Calu3 (cell line): ENCODE measurements around the gene ZFAND6. TPM values are rescaled to one million over a fixed set of nuclear protein-coding genes. Genes with fewer than 3 reads are reported as not detected.
"Not testable (repeated sequence)": the region's sequence is repeated elsewhere in the genome, so short reads cannot be mapped to it uniquely, and the experiment has no call there.

Source experiments
- BruUV-seq: library from RNA; stranded (reverse); fragments of 400-500 nt; replicated peaks from 2 replicates; lab custom pipeline; 2021; lab: Mats Ljungman, UMichigan
- CTCF ChIA-PET: fragments of 300-600 bp; sonication (Branson Sonifier 250); formaldehyde crosslinking; loops from one replicate; lab custom pipeline; 2022; ENCODE audit warnings: antibody characterized with exemption; lab: Charles Lee
- DNase-seq: peaks from one replicate; pipeline ENCODE4 v3.0.0; 2022
- H3K27ac Mint-ChIP-seq: one replicate; pipeline ENCODE4 v1.8.0; 2022; ENCODE audit warnings: mixed read lengths; ENCODE audit not compliant: unreplicated experiment
- H3K27me3 Mint-ChIP-seq: one replicate; pipeline ENCODE4 v1.8.0; 2022; ENCODE audit warnings: mixed read lengths; ENCODE audit not compliant: unreplicated experiment
- H3K36me3 Mint-ChIP-seq: one replicate; pipeline ENCODE4 v1.8.0; 2022; ENCODE audit warnings: mild to moderate bottlenecking, moderate library complexity, mixed read lengths; ENCODE audit not compliant: insufficient read depth, unreplicated experiment
- H3K4me1 Mint-ChIP-seq: one replicate; pipeline ENCODE4 v1.8.0; 2022; ENCODE audit warnings: mild to moderate bottlenecking, low read depth, mixed read lengths; ENCODE audit not compliant: unreplicated experiment
- H3K4me3 Mint-ChIP-seq: one replicate; pipeline ENCODE4 v1.8.0; 2022; ENCODE audit warnings: mild to moderate bottlenecking, low read depth, moderate library complexity, mixed read lengths; ENCODE audit not compliant: unreplicated experiment
- H3K9me3 Mint-ChIP-seq: one replicate; pipeline ENCODE4 v1.8.0; 2022; ENCODE audit warnings: low read depth, mixed read lengths; ENCODE audit not compliant: unreplicated experiment
- intact Hi-C: fragments of 100-400 bp; cut with micrococcal nuclease; formaldehyde crosslinking; loops from one replicate; pipeline ENCODE4 v1.10.0; 2022; ENCODE audit not compliant: unreplicated experiment
- total RNA-seq: library from RNA; stranded (reverse); gene quantifications from 2 replicates; pipeline ENCODE4 v1.2.3, GENCODE V29; 2022
- TF ChIP-seq, protein P1 (sequence below): fragments of 200-600 bp; IDR thresholded peaks from one replicate; pipeline ENCODE4 v1.8.0; 2022; ENCODE audit warnings: antibody characterized with exemption; ENCODE audit not compliant: unreplicated experiment

Gene ZFAND6
- total RNA-seq, 1 experiment from 2014 or later = 87.5 TPM

- Mint-ChIP-seq H3K27ac (no peak overlapping the region), H3K27me3 (no peaks in the 10 kb centered on the region), H3K9me3 (no peaks in the 10 kb centered on the region), H3K36me3 (peaks cover 16% of the 10 kb centered on the region), H3K4me1 (peaks cover 15% of the 10 kb centered on the region), H3K4me3 (peak overlapping the region; percentile 91)
- DNase-seq = no peak
- TF ChIP-seq, protein P1, sequence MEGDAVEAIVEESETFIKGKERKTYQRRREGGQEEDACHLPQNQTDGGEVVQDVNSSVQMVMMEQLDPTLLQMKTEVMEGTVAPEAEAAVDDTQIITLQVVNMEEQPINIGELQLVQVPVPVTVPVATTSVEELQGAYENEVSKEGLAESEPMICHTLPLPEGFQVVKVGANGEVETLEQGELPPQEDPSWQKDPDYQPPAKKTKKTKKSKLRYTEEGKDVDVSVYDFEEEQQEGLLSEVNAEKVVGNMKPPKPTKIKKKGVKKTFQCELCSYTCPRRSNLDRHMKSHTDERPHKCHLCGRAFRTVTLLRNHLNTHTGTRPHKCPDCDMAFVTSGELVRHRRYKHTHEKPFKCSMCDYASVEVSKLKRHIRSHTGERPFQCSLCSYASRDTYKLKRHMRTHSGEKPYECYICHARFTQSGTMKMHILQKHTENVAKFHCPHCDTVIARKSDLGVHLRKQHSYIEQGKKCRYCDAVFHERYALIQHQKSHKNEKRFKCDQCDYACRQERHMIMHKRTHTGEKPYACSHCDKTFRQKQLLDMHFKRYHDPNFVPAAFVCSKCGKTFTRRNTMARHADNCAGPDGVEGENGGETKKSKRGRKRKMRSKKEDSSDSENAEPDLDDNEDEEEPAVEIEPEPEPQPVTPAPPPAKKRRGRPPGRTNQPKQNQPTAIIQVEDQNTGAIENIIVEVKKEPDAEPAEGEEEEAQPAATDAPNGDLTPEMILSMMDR = no peak
- no TSS peak for BruUV-seq
- CTCF ChIA-PET = interaction anchor here (0.6 kb wide), 1 partner anchor 94 kb away, joined by 3 read pairs; no protein-coding TSS in a partner anchor
- intact Hi-C loops = no loop called here
Measured at GRCh38 chr15:80154336-80154735, 94.9 kb downstream of the ZFAND6 start.

GRCh38 chr15:80155001-80155377, 95.5 kb downstream of the ZFAND6 start:
- intact Hi-C loops = no loop called here
- Mint-ChIP-seq H3K36me3 (peaks cover 16% of the 10 kb centered on the region), H3K27ac (no peak overlapping the region), H3K9me3 (no peaks in the 10 kb centered on the region), H3K27me3 (no peaks in the 10 kb centered on the region), H3K4me1 (peaks cover 15% of the 10 kb centered on the region), H3K4me3 (no peak overlapping the region)
- CTCF ChIA-PET = no interaction called here
- BruUV-seq = no TSS peak
- TF ChIP-seq, protein P1 = no peak
- no peak for DNase-seq

GRCh38 chr15:80155378-80156175, 96.1 kb downstream of the ZFAND6 start:
- H3K27ac Mint-ChIP-seq, intact Hi-C loops, H3K4me3 Mint-ChIP-seq, H3K27me3 Mint-ChIP-seq, DNase-seq, BruUV-seq, H3K9me3 Mint-ChIP-seq, CTCF ChIA-PET: not testable (repeated sequence)
- Mint-ChIP-seq H3K4me1 (peaks cover 15% of the 10 kb centered on the region), H3K36me3 (peaks cover 16% of the 10 kb centered on the region)

DNA sequence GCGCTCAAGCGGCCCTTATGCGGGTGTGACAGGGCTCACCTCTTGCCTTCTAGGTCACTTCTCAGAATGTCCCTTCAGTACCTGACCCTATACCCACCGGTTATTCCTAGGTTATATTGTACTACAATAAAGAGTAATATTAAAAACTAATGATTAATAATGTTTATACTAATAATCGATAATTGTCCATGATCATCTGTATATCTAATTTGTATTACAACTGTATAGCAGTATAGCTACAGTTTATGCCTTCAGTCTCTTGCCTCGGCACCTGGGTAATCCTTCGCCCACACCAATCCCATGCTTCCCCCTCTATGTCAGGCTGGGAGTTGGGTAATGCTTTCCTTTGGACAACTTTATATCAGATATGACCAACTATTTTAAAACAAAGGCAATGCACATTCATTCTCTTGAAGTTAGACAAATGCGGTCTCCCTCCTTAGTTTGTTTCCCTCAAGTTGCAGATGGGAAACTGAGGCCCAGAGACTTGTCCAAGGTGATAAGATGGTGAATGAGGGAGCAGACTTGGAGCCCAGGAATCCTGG, 96.8 kb downstream of the ZFAND6 start:
- no peaks in the 10 kb centered on the region for H3K27me3 Mint-ChIP-seq
- H3K9me3 Mint-ChIP-seq = no peaks in the 10 kb centered on the region
- CTCF ChIA-PET = no interaction called here
- no peak overlapping the region for H3K4me3 Mint-ChIP-seq
- no TSS peak for BruUV-seq
- H3K36me3 Mint-ChIP-seq = peaks cover 16% of the 10 kb centered on the region
- DNase-seq = no peak
- no peak overlapping the region for H3K27ac Mint-ChIP-seq
- intact Hi-C loops = no loop called here
- TF ChIP-seq, protein P1 = no peak
- H3K4me1 Mint-ChIP-seq = peaks cover 15% of the 10 kb centered on the region

GRCh38 chr15:80157215-80157614, 97.7 kb downstream of the ZFAND6 start:
- no peak overlapping the region for H3K27ac Mint-ChIP-seq
- no peak overlapping the region for H3K4me3 Mint-ChIP-seq
- peaks cover 12% of the 10 kb centered on the region for H3K36me3 Mint-ChIP-seq
- CTCF ChIA-PET = no interaction called here
- H3K27me3 Mint-ChIP-seq = no peaks in the 10 kb centered on the region
- H3K9me3 Mint-ChIP-seq = no peaks in the 10 kb centered on the region
- peaks cover 10% of the 10 kb centered on the region for H3K4me1 Mint-ChIP-seq
- DNase-seq = no peak
- TF ChIP-seq, protein P1 = no peak
- no TSS peak for BruUV-seq
- intact Hi-C loops = no loop called here
